ENCODE measurements around the gene ARHGAP24.

- TF ChIP-seq CTCF (IDR thresholded peaks at IDR 0.05) (no peak), POLR2A (IDR thresholded peaks at IDR 0.05; ENCODE audit: low read length) (no peak), ZC3H11A (IDR thresholded peaks at IDR 0.05) (no peak), MAX (IDR thresholded peaks at IDR 0.05) (no peak), JUNB (IDR thresholded peaks at IDR 0.05) (no peak), CHD4 (IDR thresholded peaks at IDR 0.05; ENCODE audit: borderline replicate concordance) (no peak), RAD21 (conservative IDR thresholded peaks at IDR 0.05 in 1 of 2, IDR thresholded peaks at IDR 0.05 in 1 of 2) (no peak), RFX5 (IDR thresholded peaks at IDR 0.05) (no peak), RNF2 (IDR thresholded peaks at IDR 0.05; ENCODE audit: borderline replicate concordance, low read depth) (no peak), REST (IDR thresholded peaks at IDR 0.05) (no peak), HDAC2 (IDR thresholded peaks at IDR 0.05) (no peak), JUN (IDR thresholded peaks at IDR 0.05) (no peak)
These were observed 95.4 kb downstream of the ARHGAP24 start for GRCh38 chr4:85570388-85570787.

All from A549 (cell line).